ENCODE results near the gene ELL2. TPM values are rescaled to one million over a fixed set of nuclear protein-coding genes. Genes with fewer than 3 reads are reported as not detected.

ELL2 gene
- total and polyA plus RNA-seq, 2 of the 13 experiments (the other 11 are each of a cell fraction or from before 2014, with no cell fraction given), result 78.9 to 97.1 TPM

DNA sequence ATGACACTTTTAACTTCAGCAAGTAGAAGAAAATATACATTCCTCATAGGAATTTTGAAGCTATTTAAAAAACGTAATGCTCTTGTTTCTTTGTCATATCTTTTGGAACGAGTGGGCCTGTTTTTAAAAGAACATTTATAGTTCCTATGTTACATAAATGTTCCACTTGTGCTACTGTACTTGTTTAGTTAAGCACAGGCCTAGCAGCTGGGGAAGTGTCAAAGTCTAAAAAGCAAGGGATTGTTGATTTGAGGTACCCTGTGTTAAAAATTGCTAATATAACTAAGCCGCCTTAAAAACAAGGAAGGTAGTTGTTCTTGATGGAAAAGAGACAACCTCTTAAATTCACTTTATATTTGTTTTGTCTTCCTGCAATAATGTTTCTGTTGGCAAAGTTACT is 27.2 kb upstream of the ELL2 start (continued):
- TF ChIP-seq ZNF205 (CRISPR knock-in tag; IDR thresholded peaks at IDR 0.05) (no peak), MAFK (conservative IDR thresholded peaks at IDR 0.05 in 1 of 2, IDR thresholded peaks at IDR 0.05 in 1 of 2; ENCODE audit: low read length in 2 of 2) (no peak; a peak in 1 of 4 replicates), ZNF143 (CRISPR knock-in tag; IDR thresholded peaks at IDR 0.05) (no peak), RBM22 (optimal IDR thresholded peaks at IDR 0.05; ENCODE audit: low read length) (no peak), STAG1 (CRISPR knock-in tag; IDR thresholded peaks at IDR 0.05) (no peak), CREB1 (IDR thresholded peaks at IDR 0.05) (no peak), CREB1 (CRISPR knock-in tag; IDR thresholded peaks at IDR 0.05) (peak; percentile 50), ZNF556 (CRISPR knock-in tag; IDR thresholded peaks at IDR 0.05; ENCODE audit: borderline replicate concordance) (no peak), MIER2 (CRISPR knock-in tag; IDR thresholded peaks at IDR 0.05) (no peak), ZNF746 (CRISPR knock-in tag; IDR thresholded peaks at IDR 0.05) (no peak), SOX6 (IDR thresholded peaks at IDR 0.05) (no peak), SOX6 (CRISPR knock-in tag; IDR thresholded peaks at IDR 0.05) (peak; percentile 61), ZNF292 (CRISPR knock-in tag; IDR thresholded peaks at IDR 0.05; ENCODE audit: borderline replicate concordance, low read depth) (0 out of 2 replicates have a peak, but pooled peaks have one; percentile 31)
- TF ChIP-seq, protein P1, sequence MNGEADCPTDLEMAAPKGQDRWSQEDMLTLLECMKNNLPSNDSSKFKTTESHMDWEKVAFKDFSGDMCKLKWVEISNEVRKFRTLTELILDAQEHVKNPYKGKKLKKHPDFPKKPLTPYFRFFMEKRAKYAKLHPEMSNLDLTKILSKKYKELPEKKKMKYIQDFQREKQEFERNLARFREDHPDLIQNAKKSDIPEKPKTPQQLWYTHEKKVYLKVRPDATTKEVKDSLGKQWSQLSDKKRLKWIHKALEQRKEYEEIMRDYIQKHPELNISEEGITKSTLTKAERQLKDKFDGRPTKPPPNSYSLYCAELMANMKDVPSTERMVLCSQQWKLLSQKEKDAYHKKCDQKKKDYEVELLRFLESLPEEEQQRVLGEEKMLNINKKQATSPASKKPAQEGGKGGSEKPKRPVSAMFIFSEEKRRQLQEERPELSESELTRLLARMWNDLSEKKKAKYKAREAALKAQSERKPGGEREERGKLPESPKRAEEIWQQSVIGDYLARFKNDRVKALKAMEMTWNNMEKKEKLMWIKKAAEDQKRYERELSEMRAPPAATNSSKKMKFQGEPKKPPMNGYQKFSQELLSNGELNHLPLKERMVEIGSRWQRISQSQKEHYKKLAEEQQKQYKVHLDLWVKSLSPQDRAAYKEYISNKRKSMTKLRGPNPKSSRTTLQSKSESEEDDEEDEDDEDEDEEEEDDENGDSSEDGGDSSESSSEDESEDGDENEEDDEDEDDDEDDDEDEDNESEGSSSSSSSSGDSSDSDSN (CRISPR knock-in tag; IDR thresholded peaks at IDR 0.05), result no peak
- TF ChIP-seq, protein P2, sequence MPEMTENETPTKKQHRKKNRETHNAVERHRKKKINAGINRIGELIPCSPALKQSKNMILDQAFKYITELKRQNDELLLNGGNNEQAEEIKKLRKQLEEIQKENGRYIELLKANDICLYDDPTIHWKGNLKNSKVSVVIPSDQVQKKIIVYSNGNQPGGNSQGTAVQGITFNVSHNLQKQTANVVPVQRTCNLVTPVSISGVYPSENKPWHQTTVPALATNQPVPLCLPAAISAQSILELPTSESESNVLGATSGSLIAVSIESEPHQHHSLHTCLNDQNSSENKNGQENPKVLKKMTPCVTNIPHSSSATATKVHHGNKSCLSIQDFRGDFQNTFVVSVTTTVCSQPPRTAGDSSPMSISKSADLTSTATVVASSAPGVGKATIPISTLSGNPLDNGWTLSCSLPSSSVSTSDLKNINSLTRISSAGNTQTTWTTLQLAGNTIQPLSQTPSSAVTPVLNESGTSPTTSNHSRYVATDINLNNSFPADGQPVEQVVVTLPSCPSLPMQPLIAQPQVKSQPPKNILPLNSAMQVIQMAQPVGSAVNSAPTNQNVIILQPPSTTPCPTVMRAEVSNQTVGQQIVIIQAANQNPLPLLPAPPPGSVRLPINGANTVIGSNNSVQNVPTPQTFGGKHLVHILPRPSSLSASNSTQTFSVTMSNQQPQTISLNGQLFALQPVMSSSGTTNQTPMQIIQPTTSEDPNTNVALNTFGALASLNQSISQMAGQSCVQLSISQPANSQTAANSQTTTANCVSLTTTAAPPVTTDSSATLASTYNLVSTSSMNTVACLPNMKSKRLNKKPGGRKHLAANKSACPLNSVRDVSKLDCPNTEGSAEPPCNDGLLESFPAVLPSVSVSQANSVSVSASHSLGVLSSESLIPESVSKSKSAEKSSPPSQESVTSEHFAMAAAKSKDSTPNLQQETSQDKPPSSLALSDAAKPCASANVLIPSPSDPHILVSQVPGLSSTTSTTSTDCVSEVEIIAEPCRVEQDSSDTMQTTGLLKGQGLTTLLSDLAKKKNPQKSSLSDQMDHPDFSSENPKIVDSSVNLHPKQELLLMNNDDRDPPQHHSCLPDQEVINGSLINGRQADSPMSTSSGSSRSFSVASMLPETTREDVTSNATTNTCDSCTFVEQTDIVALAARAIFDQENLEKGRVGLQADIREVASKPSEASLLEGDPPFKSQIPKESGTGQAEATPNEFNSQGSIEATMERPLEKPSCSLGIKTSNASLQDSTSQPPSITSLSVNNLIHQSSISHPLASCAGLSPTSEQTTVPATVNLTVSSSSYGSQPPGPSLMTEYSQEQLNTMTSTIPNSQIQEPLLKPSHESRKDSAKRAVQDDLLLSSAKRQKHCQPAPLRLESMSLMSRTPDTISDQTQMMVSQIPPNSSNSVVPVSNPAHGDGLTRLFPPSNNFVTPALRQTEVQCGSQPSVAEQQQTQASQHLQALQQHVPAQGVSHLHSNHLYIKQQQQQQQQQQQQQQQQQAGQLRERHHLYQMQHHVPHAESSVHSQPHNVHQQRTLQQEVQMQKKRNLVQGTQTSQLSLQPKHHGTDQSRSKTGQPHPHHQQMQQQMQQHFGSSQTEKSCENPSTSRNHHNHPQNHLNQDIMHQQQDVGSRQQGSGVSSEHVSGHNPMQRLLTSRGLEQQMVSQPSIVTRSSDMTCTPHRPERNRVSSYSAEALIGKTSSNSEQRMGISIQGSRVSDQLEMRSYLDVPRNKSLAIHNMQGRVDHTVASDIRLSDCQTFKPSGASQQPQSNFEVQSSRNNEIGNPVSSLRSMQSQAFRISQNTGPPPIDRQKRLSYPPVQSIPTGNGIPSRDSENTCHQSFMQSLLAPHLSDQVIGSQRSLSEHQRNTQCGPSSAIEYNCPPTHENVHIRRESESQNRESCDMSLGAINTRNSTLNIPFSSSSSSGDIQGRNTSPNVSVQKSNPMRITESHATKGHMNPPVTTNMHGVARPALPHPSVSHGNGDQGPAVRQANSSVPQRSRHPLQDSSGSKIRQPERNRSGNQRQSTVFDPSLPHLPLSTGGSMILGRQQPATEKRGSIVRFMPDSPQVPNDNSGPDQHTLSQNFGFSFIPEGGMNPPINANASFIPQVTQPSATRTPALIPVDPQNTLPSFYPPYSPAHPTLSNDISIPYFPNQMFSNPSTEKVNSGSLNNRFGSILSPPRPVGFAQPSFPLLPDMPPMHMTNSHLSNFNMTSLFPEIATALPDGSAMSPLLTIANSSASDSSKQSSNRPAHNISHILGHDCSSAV (CRISPR knock-in tag; IDR thresholded peaks at IDR 0.05; ENCODE audit: borderline replicate concordance), result no peak
- TF ChIP-seq, protein P3, sequence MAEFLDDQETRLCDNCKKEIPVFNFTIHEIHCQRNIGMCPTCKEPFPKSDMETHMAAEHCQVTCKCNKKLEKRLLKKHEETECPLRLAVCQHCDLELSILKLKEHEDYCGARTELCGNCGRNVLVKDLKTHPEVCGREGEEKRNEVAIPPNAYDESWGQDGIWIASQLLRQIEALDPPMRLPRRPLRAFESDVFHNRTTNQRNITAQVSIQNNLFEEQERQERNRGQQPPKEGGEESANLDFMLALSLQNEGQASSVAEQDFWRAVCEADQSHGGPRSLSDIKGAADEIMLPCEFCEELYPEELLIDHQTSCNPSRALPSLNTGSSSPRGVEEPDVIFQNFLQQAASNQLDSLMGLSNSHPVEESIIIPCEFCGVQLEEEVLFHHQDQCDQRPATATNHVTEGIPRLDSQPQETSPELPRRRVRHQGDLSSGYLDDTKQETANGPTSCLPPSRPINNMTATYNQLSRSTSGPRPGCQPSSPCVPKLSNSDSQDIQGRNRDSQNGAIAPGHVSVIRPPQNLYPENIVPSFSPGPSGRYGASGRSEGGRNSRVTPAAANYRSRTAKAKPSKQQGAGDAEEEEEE (CRISPR knock-in tag; IDR thresholded peaks at IDR 0.05; ENCODE audit: borderline replicate concordance), result no peak
- TF ChIP-seq, protein P4, sequence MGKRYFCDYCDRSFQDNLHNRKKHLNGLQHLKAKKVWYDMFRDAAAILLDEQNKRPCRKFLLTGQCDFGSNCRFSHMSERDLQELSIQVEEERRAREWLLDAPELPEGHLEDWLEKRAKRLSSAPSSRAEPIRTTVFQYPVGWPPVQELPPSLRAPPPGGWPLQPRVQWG (CRISPR knock-in tag; IDR thresholded peaks at IDR 0.05; ENCODE audit: borderline replicate concordance, low read depth), result no peak
- TF ChIP-seq, protein P5, sequence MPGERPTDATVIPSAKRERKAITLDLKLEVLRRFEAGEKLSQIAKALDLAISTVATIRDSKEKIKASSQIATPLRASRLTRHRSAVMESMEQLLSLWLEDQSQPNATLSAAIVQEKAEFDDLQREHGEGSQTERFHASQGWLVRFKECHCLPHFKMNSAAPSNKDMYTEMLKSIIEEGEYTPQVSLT (CRISPR knock-in tag; IDR thresholded peaks at IDR 0.05; ENCODE audit: borderline replicate concordance, low read depth), result no peak

Measured in HepG2 (cell line).